Natural killer cell (primary cell): ENCODE measurements around the gene TTK. TPM values are rescaled to one million over a fixed set of nuclear protein-coding genes. Genes with fewer than 3 reads are reported as not detected.

ENCODE experiments used
- ATAC-seq, 3 donors: fragments of 150-1000 bp in 2 of 3; fragments of 200-7000 bp in 1 of 3; cut with Tn5 transposase; 1 replicate in 1 of 3; 2 replicates in 2 of 3; pipeline ENCODE4 v1.10.0; 2021; ENCODE audit warnings: mild to moderate bottlenecking in 2 of 3, moderate library complexity in 2 of 3
- DNase-seq, 2 donors: peaks; one replicate each; pipeline versions ENCODE4 v3.0.0 to v3.0.0-alpha.2; 2013 to 2021; ENCODE audit warnings: mixed read lengths in 1 of 2
- H3K27ac ChIP-seq: one replicate; pipeline ENCODE4 v1.5.1; 2013; ENCODE audit warnings: mild to moderate bottlenecking, low read length
- H3K27me3 ChIP-seq: one replicate; pipeline ENCODE4 v1.6.1; 2013; ENCODE audit warnings: low read length; ENCODE audit not compliant: control insufficient read depth, insufficient read depth
- H3K36me3 ChIP-seq: one replicate; pipeline ENCODE4 v1.6.1; 2013; ENCODE audit warnings: low read length; ENCODE audit not compliant: control insufficient read depth, insufficient read depth
- H3K4me1 ChIP-seq: one replicate; pipeline ENCODE4 v1.6.1; 2013; ENCODE audit warnings: low read length; ENCODE audit not compliant: control insufficient read depth, insufficient read depth
- H3K4me3 ChIP-seq: one replicate; pipeline ENCODE4 v1.5.1; 2013; ENCODE audit warnings: low read length
- H3K9me3 ChIP-seq: one replicate; pipeline ENCODE4 v1.6.1; 2013; ENCODE audit warnings: low read length; ENCODE audit not compliant: control insufficient read depth, insufficient read depth
- H3K27ac Mint-ChIP-seq, 2 donors: one replicate each; pipeline ENCODE4 v1.8.0; 2022; ENCODE audit warnings: mild to moderate bottlenecking in 2 of 2, mixed read lengths in 2 of 2, moderate library complexity in 1 of 2
- H3K27me3 Mint-ChIP-seq, 2 donors: one replicate each; pipeline ENCODE4 v1.8.0; 2022; ENCODE audit warnings: low read depth in 2 of 2, mixed read lengths in 2 of 2
- H3K36me3 Mint-ChIP-seq: one replicate; pipeline ENCODE4 v1.8.0; 2022; ENCODE audit warnings: mixed read lengths
- H3K4me1 Mint-ChIP-seq, 2 donors: one replicate each; pipeline ENCODE4 v1.8.0; 2022; ENCODE audit warnings: mixed read lengths in 2 of 2
- H3K4me3 Mint-ChIP-seq: one replicate; pipeline ENCODE4 v1.8.0; 2022; ENCODE audit warnings: mild to moderate bottlenecking, moderate library complexity, mixed read lengths
- H3K9me3 Mint-ChIP-seq, 2 donors: one replicate each; pipeline ENCODE4 v1.8.0; 2022; ENCODE audit warnings: mixed read lengths in 2 of 2
- CTCF ChIP-seq: fragments of 200-600 bp; IDR thresholded peaks from one replicate; pipeline ENCODE4 v1.8.0; 2022; ENCODE audit warnings: antibody characterized with exemption
- WGBS: methylation state at CpG from one replicate; pipeline ENCODE4 v1.1.7; 2013; ENCODE audit warnings: missing lambda C conversion rate; ENCODE audit not compliant: insufficient coverage; 5-methylcytosine and 5-hydroxymethylcytosine counted together
- intact Hi-C: fragments of 100-400 bp; cut with micrococcal nuclease; formaldehyde crosslinking; loops from one replicate; pipeline ENCODE4 v1.14.2; 2022
- total RNA-seq, 4 donors: library from RNA; stranded (reverse); fragments of 120-200 nt in 1 of 4; gene quantifications; one replicate each; pipeline versions ENCODE4 v1.2.3 to v1.2.4, GENCODE V29; 2013 to 2022

Gene TTK
- total RNA-seq, 3 donors from 2014 or later (not counting 1 experiment from before 2014, with no cell fraction given) = 0.87 to 1.7 (median 1.2) TPM

- H3K4me3 Mint-ChIP-seq = no peak overlapping the region
- no peak overlapping the region for H3K27ac Mint-ChIP-seq
- no peaks in the 10 kb centered on the region for H3K27me3 ChIP-seq
- no peaks in the 10 kb centered on the region for H3K36me3 ChIP-seq
- no peaks in the 10 kb centered on the region for H3K9me3 ChIP-seq
- intact Hi-C loops = no loop called here
- no peaks in the 10 kb centered on the region for H3K36me3 Mint-ChIP-seq
- H3K27ac ChIP-seq = no peak overlapping the region
- no peak for DNase-seq
- no peak for ATAC-seq
- H3K4me1 ChIP-seq = no peaks in the 10 kb centered on the region
- peaks cover 4 to 6% of the 10 kb centered on the region in 2 donors for H3K27me3 Mint-ChIP-seq
- WGBS = 83% methylated on average over 2 of the region's 2 CpGs
- no peaks in the 10 kb centered on the region for H3K4me1 Mint-ChIP-seq
- H3K4me3 ChIP-seq = no peak overlapping the region
- H3K9me3 Mint-ChIP-seq = no peaks in the 10 kb centered on the region
- TF ChIP-seq CTCF = no peak
Measured at GRCh38 chr6:79993012-79993910, 11.2 kb upstream of the TTK start.

DNA sequence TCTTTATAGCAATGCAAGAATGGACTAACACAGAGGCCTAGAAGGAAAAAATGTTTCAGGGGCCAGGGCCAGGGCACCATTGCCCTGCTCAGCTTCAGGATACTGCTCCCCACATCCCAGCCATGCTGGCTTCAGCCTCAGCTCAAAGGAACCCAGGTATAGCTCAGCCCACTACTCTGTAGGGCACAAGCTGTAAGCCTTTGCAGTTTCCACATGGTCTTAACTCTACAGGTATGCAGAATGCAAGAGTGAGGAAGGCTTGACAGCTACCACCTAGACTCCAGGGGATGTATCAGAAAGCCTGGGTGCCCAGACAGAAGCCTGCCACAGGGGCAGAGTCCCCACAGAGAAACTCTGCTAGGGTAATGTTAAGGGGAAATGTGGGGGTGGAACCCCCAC is 10.5 kb upstream of the TTK start:
- H3K36me3 Mint-ChIP-seq = no peaks in the 10 kb centered on the region
- H3K9me3 Mint-ChIP-seq = no peaks in the 10 kb centered on the region
- Histone ChIP-seq H3K4me3 (no peak overlapping the region), H3K27ac (no peak overlapping the region), H3K4me1 (no peaks in the 10 kb centered on the region), H3K36me3 (no peaks in the 10 kb centered on the region), H3K27me3 (no peaks in the 10 kb centered on the region), H3K9me3 (no peaks in the 10 kb centered on the region)
- H3K27me3 Mint-ChIP-seq = peaks cover 8 to 12% of the 10 kb centered on the region in 2 donors
- no peaks in the 10 kb centered on the region for H3K4me1 Mint-ChIP-seq
- intact Hi-C loops = no loop called here
- H3K4me3 Mint-ChIP-seq = no peak overlapping the region
- TF ChIP-seq CTCF = no peak
- ATAC-seq = no peak
- H3K27ac Mint-ChIP-seq = no peak overlapping the region
- no peak for DNase-seq

- peaks cover under 1% of the 10 kb centered on the region in 2 donors for H3K4me1 Mint-ChIP-seq
Measured at GRCh38 chr6:79997728-79998127, 6.7 kb upstream of the TTK start.

More at GRCh38 chr6:79997728-79998127, 6.7 kb upstream of the TTK start:
- intact Hi-C loops = no loop called here
- H3K9me3 Mint-ChIP-seq = no peaks in the 10 kb centered on the region
- Histone ChIP-seq H3K36me3 (no peaks in the 10 kb centered on the region), H3K4me3 (no peak overlapping the region), H3K9me3 (no peaks in the 10 kb centered on the region), H3K27me3 (no peaks in the 10 kb centered on the region), H3K27ac (no peak overlapping the region), H3K4me1 (peaks cover under 1% of the 10 kb centered on the region)
- peaks cover 9 to 15% of the 10 kb centered on the region in 2 donors for H3K27me3 Mint-ChIP-seq
- H3K27ac Mint-ChIP-seq = no peak overlapping the region
- WGBS = 100% methylated on average over 1 of the region's 1 CpG
- DNase-seq = no peak
- ATAC-seq = no peak
- no peak for TF ChIP-seq CTCF
- H3K36me3 Mint-ChIP-seq = no peaks in the 10 kb centered on the region
- no peak overlapping the region for H3K4me3 Mint-ChIP-seq
